HG03064 (cell line): ENCODE results near the gene MRPS33.
A peak's percentile ranks its signal among the peaks of the same experiment; 100 is the strongest.
"Not testable (repeated sequence)": the region's sequence is repeated elsewhere in the genome, so short reads cannot be mapped to it uniquely, and the experiment has no call there.

Source experiments
- ATAC-seq: cut with Tn5 transposase; IDR thresholded peaks from one replicate; pipeline ENCODE4 v1.9.1; 2021; ENCODE audit warnings: low read depth; ENCODE audit not compliant: unreplicated experiment

Gene MRPS33

DNA sequence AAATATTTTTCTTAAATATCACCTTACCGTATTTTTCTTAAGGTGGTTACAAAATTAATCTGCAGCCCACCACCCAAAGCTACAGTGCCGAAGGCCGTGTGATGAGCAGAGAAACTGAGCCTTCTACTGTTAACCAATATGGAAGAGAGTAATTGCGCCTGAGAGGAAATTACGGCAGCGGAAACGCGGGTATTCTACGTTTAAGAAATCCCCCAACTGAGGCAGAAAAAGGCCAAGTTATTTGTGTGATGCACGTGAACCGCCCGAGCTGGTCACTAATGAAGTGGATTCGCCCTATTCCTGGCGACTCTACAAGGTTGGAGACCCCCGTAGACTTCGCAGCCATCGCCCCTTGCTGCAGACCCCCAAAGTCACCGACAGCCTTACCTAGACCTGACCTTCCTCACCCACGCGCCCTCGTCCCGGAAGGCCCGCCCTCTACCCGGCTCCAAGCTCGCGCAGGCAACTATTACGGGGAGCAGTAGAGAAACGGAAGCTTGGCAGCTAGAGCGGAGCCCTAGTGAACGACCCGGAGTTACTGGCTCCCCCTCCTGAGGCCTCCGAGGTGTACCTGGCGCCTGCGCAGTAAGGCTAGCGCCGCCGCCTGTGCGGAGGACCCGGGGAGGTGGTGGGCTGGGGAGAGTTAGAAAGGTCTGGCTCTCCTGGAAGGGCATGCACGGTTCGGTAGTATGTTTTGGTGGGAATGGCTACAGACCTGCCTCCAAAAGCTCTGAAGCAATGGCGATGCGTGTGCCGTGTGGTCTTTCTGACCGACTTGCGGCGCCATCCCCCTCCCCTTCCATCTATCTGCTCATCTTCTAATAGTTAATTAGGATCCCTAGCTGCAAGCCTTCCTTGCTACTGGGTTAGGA, at the start of gene MRPS33:
TSS of gene MRPS33 (minus strand) at position 429 of the 872 bp plus-strand sequence. CDS start 4,319 bp downstream, outside the sequence.
- peak; percentile 99 for ATAC-seq

DNA sequence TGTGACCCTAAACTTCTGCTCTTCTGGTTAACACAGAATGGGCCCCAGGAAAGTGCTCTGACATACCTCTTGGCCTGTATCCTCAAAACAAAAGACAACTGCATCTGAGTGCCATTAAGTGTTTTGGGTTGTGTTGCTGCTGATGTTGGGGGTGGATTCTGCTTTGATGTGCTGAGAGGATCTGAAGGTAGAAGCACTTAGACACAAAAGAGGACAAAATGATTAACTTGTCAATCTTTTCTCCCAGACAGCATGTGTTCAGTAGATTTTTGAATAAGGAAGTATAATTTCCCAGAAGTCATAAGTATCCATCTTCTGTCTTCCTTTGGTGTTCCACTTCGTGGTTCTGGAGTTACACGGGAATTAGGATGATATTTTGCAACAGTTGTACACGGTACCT, 43.0 kb upstream of the MRPS33 start:
- ATAC-seq, result no peak

DNA sequence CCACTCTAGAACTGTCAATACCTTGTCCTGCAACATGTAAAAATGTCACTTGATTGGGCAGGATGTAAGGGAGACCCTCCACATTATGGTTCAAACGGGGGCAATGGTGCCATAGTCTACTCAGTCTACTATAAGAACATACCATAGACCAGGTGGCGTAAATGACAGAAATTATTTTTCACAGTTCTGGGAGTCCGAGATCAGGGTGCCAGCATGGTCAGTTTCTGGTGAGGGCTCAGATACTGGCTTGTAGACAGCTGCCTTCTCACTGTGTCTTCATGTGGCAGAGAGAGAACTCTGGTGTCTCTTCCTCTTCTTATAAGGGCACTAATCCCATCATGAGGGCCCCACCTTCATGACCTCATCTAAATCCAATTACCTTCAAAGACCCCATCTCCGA, 40.4 kb upstream of the MRPS33 start:
- no peak for ATAC-seq

GRCh38 chr7:141053626-141054025, 38.9 kb upstream of the MRPS33 start:
- no peak for ATAC-seq

GRCh38 chr7:141045842-141046620, 31.3 kb upstream of the MRPS33 start:
- no peak for ATAC-seq

DNA sequence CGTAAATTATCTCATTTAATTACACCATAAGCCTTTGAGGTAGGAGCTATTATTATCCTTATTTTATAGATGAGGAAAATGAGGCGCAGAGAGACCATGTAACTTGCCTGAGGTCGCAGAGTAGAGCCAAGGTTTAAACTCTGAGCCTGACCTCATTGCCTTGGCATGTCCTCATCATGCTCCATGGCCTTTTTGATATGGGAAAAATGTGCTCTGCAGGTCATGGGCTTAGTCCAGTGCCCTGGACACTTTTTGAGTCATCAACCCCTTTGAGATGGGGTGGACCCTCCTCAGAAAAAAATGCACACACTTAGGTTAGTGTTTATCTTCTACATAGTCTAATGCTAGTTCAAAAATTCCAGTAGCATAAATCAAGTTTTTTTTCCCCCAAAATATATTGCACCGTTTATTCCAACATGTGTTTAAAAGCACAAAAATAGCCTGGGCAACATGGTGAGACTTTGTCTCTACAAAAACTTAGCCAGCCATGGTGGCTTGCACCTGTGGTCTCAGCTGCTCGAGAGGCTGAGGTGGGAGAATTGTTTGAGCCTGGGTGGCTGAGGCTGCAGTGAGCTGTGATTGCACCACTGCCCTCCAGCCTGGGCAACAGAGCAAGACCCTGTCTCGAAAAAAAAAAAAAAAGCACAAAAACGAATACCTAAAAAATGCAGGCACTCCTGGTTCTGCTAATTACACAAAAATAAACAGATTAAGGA, 30.5 kb upstream of the MRPS33 start:
- no peak for ATAC-seq

GRCh38 chr7:141043616-141044015, 28.9 kb upstream of the MRPS33 start:
- ATAC-seq, result no peak

DNA sequence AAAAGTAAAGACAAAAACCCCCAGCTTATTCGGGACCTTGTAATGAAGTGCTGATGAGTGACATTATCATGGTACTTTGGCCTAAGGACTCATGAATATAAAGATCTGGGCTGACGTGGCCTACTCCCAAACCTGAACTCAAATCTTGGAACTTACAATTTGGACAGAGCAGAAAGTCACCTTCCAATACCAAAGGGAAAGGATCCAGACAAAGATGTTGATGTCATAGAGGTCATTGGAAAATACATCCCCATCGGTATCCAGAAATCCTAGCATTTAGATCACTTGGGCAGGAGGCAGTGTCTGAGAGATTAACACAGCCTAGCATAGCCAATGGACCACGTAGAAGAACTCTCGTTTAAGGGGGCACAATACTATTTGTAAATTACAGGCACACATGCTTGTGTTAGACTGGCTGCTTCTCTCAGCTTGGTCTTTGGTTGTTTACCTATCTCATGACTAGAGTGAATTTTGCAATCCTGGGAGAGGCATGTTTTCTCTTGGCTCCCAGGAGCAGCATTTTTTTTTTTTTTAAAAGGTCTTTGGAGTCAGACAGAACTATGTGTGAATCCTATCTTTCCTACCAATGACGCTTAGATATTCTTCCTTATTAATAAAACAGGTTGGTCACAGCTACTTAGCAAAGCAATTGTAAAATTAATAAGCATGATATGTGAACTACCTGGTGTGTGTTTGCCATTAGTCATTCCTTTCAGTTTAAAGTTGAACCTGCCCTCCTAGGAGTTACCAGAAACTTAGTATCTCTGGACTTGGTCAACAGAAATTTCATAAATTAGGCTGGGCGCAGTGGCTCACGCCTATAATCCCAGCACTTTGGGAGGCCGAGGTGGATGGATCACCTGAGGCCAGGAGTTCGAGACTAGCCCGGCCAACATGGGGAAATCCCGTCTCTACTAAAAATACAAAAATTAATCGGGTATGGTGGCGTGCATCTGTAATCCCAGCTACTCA, 27.8 kb upstream of the MRPS33 start:
- ATAC-seq, result no peak

DNA sequence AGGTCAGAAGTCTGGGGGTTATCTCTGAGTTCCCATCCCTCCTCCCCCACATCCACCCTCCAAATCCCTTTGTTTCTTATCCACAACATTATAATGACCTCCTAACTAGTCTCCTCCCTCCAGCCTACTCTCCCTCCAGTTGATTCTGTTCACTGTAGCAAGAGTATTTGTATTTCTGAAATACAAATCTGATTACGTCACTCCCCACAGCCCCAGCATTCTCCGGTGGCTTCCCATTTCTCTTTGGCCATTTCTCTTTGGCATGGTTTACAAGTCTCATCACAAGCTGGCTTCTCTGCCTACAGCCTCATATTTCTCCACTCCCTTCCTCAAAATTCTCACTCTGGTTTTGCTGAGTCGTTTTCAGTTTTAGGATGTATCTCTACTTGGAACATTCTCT, 24.6 kb upstream of the MRPS33 start:
- ATAC-seq, result no peak

- ATAC-seq, result not testable (repeated sequence)
These were observed 23.3 kb upstream of the MRPS33 start for GRCh38 chr7:141038100-141038499.

- ATAC-seq, result not testable (repeated sequence)
These were observed 18.0 kb upstream of the MRPS33 start for GRCh38 chr7:141032539-141033323.

DNA sequence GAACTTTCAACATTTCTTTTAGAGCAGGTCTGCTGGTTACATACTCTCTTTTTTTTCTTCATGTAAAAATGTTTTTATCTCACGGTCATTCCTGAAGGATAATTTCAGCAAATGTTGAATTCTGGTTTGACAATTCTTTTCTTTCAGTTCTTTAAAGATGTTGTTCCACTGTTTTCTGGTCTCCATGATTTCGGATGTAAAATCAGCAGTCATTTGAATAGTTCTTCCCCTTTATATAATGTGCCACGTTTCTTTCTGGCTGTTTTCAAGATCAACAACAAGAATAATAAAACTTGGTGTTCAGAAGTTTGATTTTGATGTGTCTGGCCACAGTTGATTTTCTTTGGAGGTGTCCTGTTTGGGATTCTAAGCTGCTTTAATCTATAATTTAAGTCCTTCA, 14.0 kb upstream of the MRPS33 start:
- ATAC-seq, result no peak

- ATAC-seq, result no peak
These were observed 12.3 kb upstream of the MRPS33 start for GRCh38 chr7:141027043-141027442.

GRCh38 chr7:141024668-141025067, 9.9 kb upstream of the MRPS33 start:
- ATAC-seq, result no peak

- ATAC-seq, result no peak
These were observed 8.5 kb upstream of the MRPS33 start for GRCh38 chr7:141023295-141023694.

GRCh38 chr7:141017555-141017954, 2.8 kb upstream of the MRPS33 start:
- no peak for ATAC-seq

DNA sequence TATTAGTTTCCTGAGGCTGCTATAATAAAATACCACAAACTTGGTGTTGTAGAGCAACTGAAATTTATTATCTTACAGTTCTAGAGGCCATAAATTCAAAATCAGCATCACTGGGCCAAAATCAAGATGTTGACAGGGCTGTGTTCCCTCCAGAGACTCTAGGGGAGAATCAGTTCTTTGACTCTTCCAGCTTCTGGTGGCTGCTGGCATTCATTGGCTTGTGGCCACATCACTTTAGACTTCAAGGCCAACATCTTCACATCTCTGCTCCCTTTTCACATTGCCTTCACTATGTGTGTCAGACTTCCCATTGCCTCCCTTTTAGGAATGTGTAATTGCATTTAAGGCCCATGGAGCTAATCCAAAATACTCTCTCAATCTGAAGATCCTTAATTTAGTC, 1.6 kb upstream of the MRPS33 start:
- ATAC-seq, result no peak

- ATAC-seq, result peak; percentile 9
These were observed 628 bp downstream of the MRPS33 start for GRCh38 chr7:141014125-141014523.

- no peak for ATAC-seq
These were observed 1.4 kb downstream of the MRPS33 start for GRCh38 chr7:141013345-141013715.
